Body of pancreas (tissue), 4 donors: ENCODE results near the gene MYLK4.

ENCODE experiments used
- CTCF ChIP-seq, 7 experiments: fragments of 450-650 bp in 4 of 7; fragments of 200-600 bp in 3 of 7; sonication (generic) in 3 of 7; IDR thresholded peaks; one replicate each; pipeline ENCODE4 v1.5.1; 2016 to 2019; ENCODE audit warnings: antibody characterized with exemption in 7 of 7
- POLR2A ChIP-seq, 3 donors: fragments of 450-650 bp; IDR thresholded peaks; one replicate each; pipeline ENCODE4 v1.6.1; 2016; ENCODE audit warnings: antibody characterized with exemption in 3 of 3, mild to moderate bottlenecking in 2 of 3

DNA sequence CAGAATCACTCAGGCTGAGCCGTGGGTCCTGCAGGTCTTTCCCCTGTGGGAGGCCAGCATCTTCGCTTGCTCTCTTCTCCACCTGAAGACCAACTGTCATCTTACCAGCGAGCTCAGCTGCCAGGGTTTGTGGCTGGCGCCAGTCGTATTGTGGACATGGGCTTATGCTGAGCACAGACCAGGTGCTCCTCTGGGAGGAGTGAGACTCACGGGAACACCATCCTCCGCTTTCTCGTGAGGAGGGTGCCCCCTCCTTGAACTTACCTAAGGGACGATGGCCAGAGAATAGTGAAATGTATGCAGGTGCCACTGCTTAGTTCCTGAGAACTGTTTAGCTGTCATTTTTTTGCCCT is 31.6 kb upstream of the MYLK4 start:
- TF ChIP-seq POLR2A (IDR thresholded peaks at IDR 0.05) (no peak), CTCF (IDR thresholded peaks at IDR 0.05) (no peak)
